H1 (cell line): ENCODE results near the gene DIAPH1. TPM values are rescaled to one million over a fixed set of nuclear protein-coding genes. Genes with fewer than 3 reads are reported as not detected.

ENCODE experiments used
- CTCF ChIA-PET: fragments of 300-600 bp; sonication (Branson Sonifier 250); formaldehyde crosslinking; loops from one replicate; lab custom pipeline; 2021; ENCODE audit not compliant: partially characterized antibody; lab: Charles Lee
- POLR2A ChIA-PET: fragments of 300-600 bp; sonication (Branson Sonifier 250); formaldehyde crosslinking; loops from one replicate; lab custom pipeline; 2021; ENCODE audit warnings: inconsistent platforms; ENCODE audit not compliant: partially characterized antibody; lab: Charles Lee
- DNase-seq, 2 experiments: peaks; one replicate each; pipeline versions ENCODE4 v3.0.0 to v3.0.0-alpha.2; 2010 to 2022; ENCODE audit warnings: low spot score in 2 of 2, low read depth in 1 of 2, mixed read lengths in 1 of 2
- FAIRE-seq: peaks from 2 replicates; lab custom pipeline; 2011; peaks lifted over from hg19 to GRCh38; lab: Jason Lieb, UNC
- H2AFZ ChIP-seq: 2 replicates; pipeline ENCODE4 v1.8.1; 2012; ENCODE audit warnings: low read length, inconsistent platforms
- H2AK5ac ChIP-seq: 2 replicates; pipeline ENCODE4 v1.6.1; 2013; ENCODE audit warnings: low read depth, low read length
- H2BK120ac ChIP-seq: replicated peaks from 2 replicates; pipeline ENCODE3; 2013; ENCODE audit warnings: low read depth, low read length, inconsistent platforms
- H2BK12ac ChIP-seq: 2 replicates; pipeline ENCODE4 v1.6.1; 2013; ENCODE audit warnings: low read depth, low read length
- H2BK15ac ChIP-seq: 2 replicates; pipeline ENCODE4 v1.6.1; 2013; ENCODE audit warnings: low read length
- H2BK20ac ChIP-seq: 2 replicates; pipeline ENCODE4 v1.6.1; 2013; ENCODE audit warnings: low read length
- H2BK5ac ChIP-seq: 2 replicates; pipeline ENCODE4 v1.6.1; 2013; ENCODE audit warnings: low read depth, low read length
- H3K14ac ChIP-seq: 2 replicates; pipeline ENCODE4 v1.6.1; 2013; ENCODE audit warnings: inconsistent platforms; ENCODE audit not compliant: insufficient read length
- H3K18ac ChIP-seq: 2 replicates; pipeline ENCODE4 v1.6.1; 2013; ENCODE audit warnings: low read length; ENCODE audit errors: extremely low read depth
- H3K23ac ChIP-seq: 2 replicates; pipeline ENCODE4 v1.6.1; 2013; ENCODE audit warnings: inconsistent platforms; ENCODE audit not compliant: insufficient read length
- H3K23me2 ChIP-seq: 2 replicates; pipeline ENCODE4 v1.6.1; 2013; ENCODE audit warnings: low read depth, low read length
- H3K27ac ChIP-seq: 2 replicates; pipeline ENCODE4 v1.6.1; 2011; ENCODE audit warnings: low read depth, low read length, inconsistent platforms
- H3K27me3 ChIP-seq, 4 experiments: replicated peaks in 1 of 4; 1 replicate in 1 of 4; 2 replicates in 3 of 4; pipeline versions ENCODE4 v1.6.1 to v1.8.1; 2011 to 2013; ENCODE audit warnings: low read length in 3 of 4, mild to moderate bottlenecking in 3 of 4, inconsistent platforms in 2 of 4, mixed read lengths in 2 of 4, moderate library complexity in 1 of 4; ENCODE audit not compliant: control insufficient read depth in 3 of 4, insufficient read depth in 3 of 4; ENCODE audit errors: extremely low read depth in 1 of 4
- H3K36me3 ChIP-seq, 4 experiments: 2 replicates each; pipeline versions ENCODE4 v1.6.1 to v1.8.1; 2011 to 2013; ENCODE audit warnings: mild to moderate bottlenecking in 4 of 4, low read length in 3 of 4, moderate library complexity in 2 of 4, control low read depth in 1 of 4, inconsistent platforms in 1 of 4; ENCODE audit not compliant: insufficient read depth in 4 of 4, control insufficient read depth in 2 of 4
- H3K4ac ChIP-seq: replicated peaks from 2 replicates; pipeline ENCODE3; 2013; ENCODE audit warnings: low read length, low read depth, mixed read lengths, inconsistent platforms; ENCODE audit not compliant: insufficient read length
- H3K4me1 ChIP-seq, 4 experiments: replicated peaks in 1 of 4; 1 replicate in 1 of 4; 2 replicates in 3 of 4; pipeline versions ENCODE4 v1.6.1 to v1.8.1; 2011 to 2013; ENCODE audit warnings: low read length in 3 of 4, inconsistent platforms in 2 of 4, mixed read lengths in 1 of 4; ENCODE audit not compliant: insufficient read depth in 4 of 4, control insufficient read depth in 3 of 4
- H3K4me2 ChIP-seq, 2 experiments: 2 replicates each; pipeline versions ENCODE4 v1.6.1 to v1.8.1; 2011 to 2013; ENCODE audit warnings: low read depth in 2 of 2, low read length in 2 of 2, control low read depth in 1 of 2, inconsistent platforms in 1 of 2, mild to moderate bottlenecking in 1 of 2; ENCODE audit not compliant: insufficient read depth in 1 of 2
- H3K4me3 ChIP-seq, 4 experiments: fragments of 200-600, 300-600 bp in 1 of 4; sonication (generic), shearing (Covaris generic), sonication (Bioruptor Twin) in 1 of 4; 2 replicates each; pipeline versions ENCODE4 v1.5.1 to v1.8.1; 2011 to 2016; ENCODE audit warnings: low read length in 4 of 4, low read depth in 3 of 4, control low read depth in 2 of 4, inconsistent platforms in 2 of 4, mild to moderate bottlenecking in 2 of 4, mixed read lengths in 1 of 4, moderate library complexity in 1 of 4; ENCODE audit not compliant: insufficient read depth in 2 of 4; ENCODE audit errors: extremely low read depth in 1 of 4
- H3K56ac ChIP-seq: replicated peaks from 2 replicates; pipeline ENCODE3; 2013; ENCODE audit warnings: low read depth, mild to moderate bottlenecking, mixed read lengths, low read length, inconsistent platforms; ENCODE audit not compliant: insufficient read length
- H3K79me1 ChIP-seq: 2 replicates; pipeline ENCODE4 v1.6.1; 2013; ENCODE audit warnings: low read depth, low read length, control low read depth
- H3K79me2 ChIP-seq, 2 experiments: 2 replicates each; pipeline versions ENCODE4 v1.6.1 to v1.8.1; 2012 to 2013; ENCODE audit warnings: low read length in 2 of 2, mild to moderate bottlenecking in 2 of 2, inconsistent platforms in 1 of 2; ENCODE audit not compliant: insufficient read depth in 2 of 2, control insufficient read depth in 1 of 2
- H3K9ac ChIP-seq, 4 experiments: replicated peaks in 1 of 4; 1 replicate in 1 of 4; 2 replicates in 3 of 4; pipeline versions ENCODE4 v1.6.1 to v1.8.1; 2011 to 2013; ENCODE audit warnings: low read depth in 3 of 4, low read length in 3 of 4, control low read depth in 2 of 4, mild to moderate bottlenecking in 2 of 4, moderate library complexity in 2 of 4, inconsistent platforms in 1 of 4; ENCODE audit errors: extremely low read depth in 1 of 4
- H3K9me3 ChIP-seq, 2 experiments: 2 replicates each; pipeline versions ENCODE4 v1.6.1 to v1.8.1; 2012 to 2013; ENCODE audit warnings: mild to moderate bottlenecking in 2 of 2, moderate library complexity in 2 of 2, control low read depth in 1 of 2, inconsistent platforms in 1 of 2, low read depth in 1 of 2, low read length in 1 of 2, mixed read lengths in 1 of 2; ENCODE audit not compliant: insufficient read depth in 2 of 2
- H4K20me1 ChIP-seq, 2 experiments: replicated peaks in 1 of 2; 2 replicates each; pipeline versions ENCODE3 to v1.8.1; 2011 to 2013; ENCODE audit warnings: inconsistent platforms in 2 of 2, low read length in 2 of 2, mild to moderate bottlenecking in 1 of 2; ENCODE audit not compliant: insufficient read depth in 2 of 2, control insufficient read depth in 1 of 2
- H4K5ac ChIP-seq: 2 replicates; pipeline ENCODE4 v1.6.1; 2013; ENCODE audit warnings: low read length, low read depth, mixed read lengths, inconsistent platforms; ENCODE audit not compliant: insufficient read length
- H4K8ac ChIP-seq: 2 replicates; pipeline ENCODE4 v1.8.0; 2013; ENCODE audit warnings: mild to moderate bottlenecking, moderate library complexity, low read length, inconsistent platforms; ENCODE audit not compliant: insufficient read depth; ENCODE audit errors: extremely low read depth
- H4K91ac ChIP-seq: replicated peaks from 2 replicates; pipeline ENCODE3; 2013; ENCODE audit warnings: low read length, mixed read lengths, inconsistent platforms; ENCODE audit not compliant: insufficient read length
- JUND ChIP-seq: IDR thresholded peaks from 2 replicates; pipeline ENCODE4 v1.6.1; 2011; ENCODE audit warnings: mild to moderate bottlenecking, improper control_type of control experiment, low read length
- KDM4A ChIP-seq: IDR thresholded peaks from one replicate; pipeline ENCODE4 v1.7.1; 2012; ENCODE audit warnings: low read depth, mild to moderate bottlenecking, moderate library complexity, low read length, inconsistent platforms; ENCODE audit not compliant: severe bottlenecking
- NRF1 ChIP-seq: IDR thresholded peaks from 2 replicates; pipeline ENCODE4 v1.6.1; 2011; ENCODE audit warnings: mild to moderate bottlenecking, low read depth, low read length, improper control_type of control experiment
- SP1 ChIP-seq: IDR thresholded peaks from 2 replicates; pipeline ENCODE4 v1.6.1; 2011; ENCODE audit warnings: low read depth, low read length
- WGBS, 2 experiments: shearing (Covaris generic) in 1 of 2; methylation state at CpG; one replicate each; pipeline versions ENCODE4 v1.1.6 to v1.1.7; 2013 to 2015; ENCODE audit warnings: low lambda C conversion rate in 2 of 2, mixed read lengths in 2 of 2, inconsistent platforms in 1 of 2, low coverage in 1 of 2, missing lambda C conversion rate in 1 of 2; ENCODE audit not compliant: insufficient replicate concordance in 2 of 2, insufficient coverage in 1 of 2, insufficient read length in 1 of 2; ENCODE audit errors: extremely low coverage in 1 of 2, missing lambda C conversion rate in 1 of 2; 5-methylcytosine and 5-hydroxymethylcytosine counted together
- polyA plus RNA-seq, 7 experiments: library from polyadenylated mRNA; depleted of rRNA in 3 of 7; stranded (reverse) in 5 of 7; unstranded in 2 of 7; fragments of >200 nt in 5 of 7; fragments of 200-250 nt in 2 of 7; gene quantifications; 1 replicate in 5 of 7; 2 replicates in 1 of 7; 4 replicates in 1 of 7; pipeline versions ENCODE4 v1.2.1 to v1.2.3, GENCODE V29; 2011 to 2013; ENCODE audit warnings: missing spikeins in 2 of 7, mixed read lengths in 2 of 7
- total RNA-seq: library from RNA; stranded (reverse); fragmentation: NEBNext Ultra II Directional; extraction: Animal tissue kit (Norgen Biotek cat#: 25700); gene quantifications from 2 replicates; pipeline ENCODE4 v1.2.1, GENCODE V29; 2021
- TF ChIP-seq, protein P1 (sequence below): IDR thresholded peaks from 2 replicates; pipeline ENCODE4 v1.6.1; 2011; ENCODE audit warnings: low read depth, mild to moderate bottlenecking, low read length; ENCODE audit not compliant: insufficient read depth
- TF ChIP-seq, protein P2 (sequence below): IDR thresholded peaks from 2 replicates; pipeline ENCODE4 v1.6.1; 2012; ENCODE audit warnings: inconsistent platforms
- TF ChIP-seq, protein P3 (sequence below), 3 experiments: IDR thresholded peaks; 1 replicate in 2 of 3; 2 replicates in 1 of 3; pipeline versions ENCODE4 v1.5.1 to v1.6.1; 2011; ENCODE audit warnings: low read length in 3 of 3, mild to moderate bottlenecking in 3 of 3, inconsistent platforms in 2 of 3, low read depth in 1 of 3, moderate library complexity in 1 of 3; ENCODE audit not compliant: insufficient read depth in 1 of 3; ENCODE audit errors: control extremely low read depth in 1 of 3

DIAPH1 gene
- total and polyA plus RNA-seq, 2 of the 8 experiments (the other 6 are each of a cell fraction or from before 2014, with no cell fraction given), result 61.2 to 114 TPM

DNA sequence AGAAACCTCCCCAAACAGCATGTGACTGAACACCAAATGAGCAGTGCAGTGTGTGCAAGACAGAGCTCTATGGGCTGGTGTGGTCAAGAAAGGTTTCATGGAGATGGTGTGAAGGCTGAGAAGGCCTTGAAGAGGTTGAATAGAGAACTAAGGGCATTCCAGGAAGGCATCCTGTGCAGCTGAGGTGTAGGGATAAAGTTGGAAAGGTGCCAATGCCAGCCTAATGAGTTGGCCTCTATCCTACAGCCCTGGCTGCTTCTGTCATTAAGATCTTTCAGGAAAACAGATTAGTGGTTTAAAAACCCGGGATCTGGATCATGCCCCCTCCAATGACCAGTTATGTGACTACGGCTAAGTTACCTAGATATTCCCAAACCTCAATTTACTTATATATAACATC lies 13.8 kb upstream of the DIAPH1 start:
- Histone ChIP-seq H3K36me3 (peaks cover 16 to 36% (median 19%) of the 10 kb centered on the region in 4 experiments; a peak in 7 of 8 replicates), H4K8ac (no peak overlapping the region), H3K14ac (no peak overlapping the region), H2BK15ac (no peak overlapping the region), H3K23me2 (peaks cover 11% of the 10 kb centered on the region), H3K4me2 (no peak overlapping the region), H3K18ac (no peak overlapping the region), H4K20me1 (peaks cover 4 to 8% of the 10 kb centered on the region in 2 experiments), H2BK120ac (no peak overlapping the region), H3K23ac (no peak overlapping the region), H2AFZ (no peak overlapping the region), H2BK20ac (no peak overlapping the region), H4K5ac (no peak overlapping the region), H2BK12ac (no peak overlapping the region), H3K4me1 (peaks cover 0 to 5% (median 3%) of the 10 kb centered on the region in 4 experiments; a peak in 4 of 7 replicates), H2BK5ac (no peak overlapping the region), H3K79me2 (peaks cover 10 to 48% of the 10 kb centered on the region in 2 experiments), H3K79me1 (peaks cover 12% of the 10 kb centered on the region), H3K9me3 (no peaks in the 10 kb centered on the region), H3K27me3 (no peaks in the 10 kb centered on the region), H3K56ac (no peak overlapping the region), H4K91ac (no peak overlapping the region), H3K9ac (no peak overlapping the region), H3K4me3 (no peak overlapping the region), H2AK5ac (no peak overlapping the region), H3K27ac (no peak overlapping the region), H3K4ac (no peak overlapping the region)
- CTCF ChIA-PET, result interaction anchor here (1.1 to 10.3 kb wide), 8 partner anchors 8 to 247 kb away, joined by 3 to 117 read pairs (median 4); partner anchors contain the start of gene DIAPH1
- DNase-seq (no peak), FAIRE-seq (no peak)
- no peak for TF ChIP-seq KDM4A
- TF ChIP-seq, protein P1, sequence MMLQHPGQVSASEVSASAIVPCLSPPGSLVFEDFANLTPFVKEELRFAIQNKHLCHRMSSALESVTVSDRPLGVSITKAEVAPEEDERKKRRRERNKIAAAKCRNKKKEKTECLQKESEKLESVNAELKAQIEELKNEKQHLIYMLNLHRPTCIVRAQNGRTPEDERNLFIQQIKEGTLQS, result no peak
- no peak for TF ChIP-seq NRF1
- TF ChIP-seq, protein P2, sequence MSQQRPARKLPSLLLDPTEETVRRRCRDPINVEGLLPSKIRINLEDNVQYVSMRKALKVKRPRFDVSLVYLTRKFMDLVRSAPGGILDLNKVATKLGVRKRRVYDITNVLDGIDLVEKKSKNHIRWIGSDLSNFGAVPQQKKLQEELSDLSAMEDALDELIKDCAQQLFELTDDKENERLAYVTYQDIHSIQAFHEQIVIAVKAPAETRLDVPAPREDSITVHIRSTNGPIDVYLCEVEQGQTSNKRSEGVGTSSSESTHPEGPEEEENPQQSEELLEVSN, result no peak
- TF ChIP-seq SP1, result no peak
- TF ChIP-seq, protein P3, sequence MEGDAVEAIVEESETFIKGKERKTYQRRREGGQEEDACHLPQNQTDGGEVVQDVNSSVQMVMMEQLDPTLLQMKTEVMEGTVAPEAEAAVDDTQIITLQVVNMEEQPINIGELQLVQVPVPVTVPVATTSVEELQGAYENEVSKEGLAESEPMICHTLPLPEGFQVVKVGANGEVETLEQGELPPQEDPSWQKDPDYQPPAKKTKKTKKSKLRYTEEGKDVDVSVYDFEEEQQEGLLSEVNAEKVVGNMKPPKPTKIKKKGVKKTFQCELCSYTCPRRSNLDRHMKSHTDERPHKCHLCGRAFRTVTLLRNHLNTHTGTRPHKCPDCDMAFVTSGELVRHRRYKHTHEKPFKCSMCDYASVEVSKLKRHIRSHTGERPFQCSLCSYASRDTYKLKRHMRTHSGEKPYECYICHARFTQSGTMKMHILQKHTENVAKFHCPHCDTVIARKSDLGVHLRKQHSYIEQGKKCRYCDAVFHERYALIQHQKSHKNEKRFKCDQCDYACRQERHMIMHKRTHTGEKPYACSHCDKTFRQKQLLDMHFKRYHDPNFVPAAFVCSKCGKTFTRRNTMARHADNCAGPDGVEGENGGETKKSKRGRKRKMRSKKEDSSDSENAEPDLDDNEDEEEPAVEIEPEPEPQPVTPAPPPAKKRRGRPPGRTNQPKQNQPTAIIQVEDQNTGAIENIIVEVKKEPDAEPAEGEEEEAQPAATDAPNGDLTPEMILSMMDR (IDR thresholded peaks at IDR 0.05; ENCODE audit: control extremely low read depth in 1 of 3, insufficient read depth in 1 of 3, low read depth in 1 of 3, low read length in 3 of 3), result no peak
- no peak for TF ChIP-seq JUND
- POLR2A ChIA-PET, result interaction anchor here (0.6 to 1.9 kb wide), 7 partner anchors 9 to 53 kb away, joined by 3 to 7 read pairs (median 4); partner anchors contain the start of gene DIAPH1
- WGBS, 2 experiments, result 92% methylated on average over 2 of the region's 2 CpGs; no CpG with 5 or more reads in 1 of the 2 experiments
